GM19463 (cell line): ENCODE measurements around the gene PDE11A.
"Not testable (repeated sequence)": the region's sequence is repeated elsewhere in the genome, so short reads cannot be mapped to it uniquely, and the experiment has no call there.

Experiments used
- ATAC-seq: cut with Tn5 transposase; IDR thresholded peaks from one replicate; pipeline ENCODE4 v1.9.1; 2021; ENCODE audit warnings: mild to moderate bottlenecking, moderate library complexity; ENCODE audit not compliant: unreplicated experiment

Gene PDE11A

DNA sequence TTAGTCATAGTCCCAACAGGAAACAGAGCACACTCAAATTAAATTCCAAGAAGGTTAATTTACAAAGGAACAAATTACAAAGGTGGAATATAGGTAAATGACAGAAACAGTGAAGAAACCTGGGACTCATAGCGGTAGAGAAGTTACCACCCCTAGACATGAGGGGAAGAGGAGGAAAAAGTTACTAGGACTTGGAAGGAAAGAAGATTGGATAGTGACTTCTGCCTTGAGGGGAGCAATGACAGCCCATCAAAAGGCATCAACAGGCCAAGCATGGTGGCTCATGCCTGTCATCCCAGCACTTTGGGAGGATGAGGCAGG lies 2.4 kb upstream of the PDE11A start:
- no peak for ATAC-seq

DNA sequence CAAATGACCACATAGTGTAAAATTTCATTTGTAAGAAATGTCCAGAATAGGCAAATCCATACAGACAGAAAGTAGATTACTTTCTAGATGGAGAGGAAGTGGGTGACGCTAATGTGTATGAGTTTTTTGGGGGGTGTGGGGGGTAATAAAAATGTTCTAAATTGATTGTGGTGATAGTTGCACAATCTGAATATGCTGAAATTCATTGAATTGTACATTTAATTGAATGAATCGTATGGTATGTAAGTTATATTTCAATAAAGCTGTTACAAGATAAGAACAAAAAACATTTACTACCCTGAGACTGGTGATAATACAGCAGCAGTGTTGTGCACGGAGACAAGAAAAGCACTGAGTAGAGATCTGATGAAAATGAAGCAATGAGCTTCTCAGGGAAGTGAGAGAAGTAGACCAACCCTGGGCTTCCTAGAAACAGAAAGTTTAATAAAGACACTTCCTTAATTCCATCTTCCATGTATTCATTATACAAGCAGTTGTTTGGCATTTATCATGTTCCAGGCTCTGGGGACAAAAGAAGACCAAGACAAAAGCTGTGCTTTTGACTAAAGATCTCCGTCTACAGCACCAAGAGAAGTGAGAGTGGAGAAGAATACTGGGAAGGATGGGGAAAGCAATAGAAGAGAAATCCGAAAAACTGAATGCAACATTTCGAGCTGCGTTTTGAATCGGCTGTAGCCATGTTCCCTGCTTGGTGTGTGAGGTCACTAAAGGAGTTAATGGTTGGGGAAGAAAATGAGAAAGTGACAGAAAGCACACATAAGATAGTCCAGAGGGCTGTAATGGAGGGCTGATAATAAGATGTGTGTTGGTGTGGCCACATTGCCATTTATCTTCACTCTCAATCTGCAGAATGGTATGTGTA lies 1.8 kb upstream of the PDE11A start:
- no peak for ATAC-seq

DNA sequence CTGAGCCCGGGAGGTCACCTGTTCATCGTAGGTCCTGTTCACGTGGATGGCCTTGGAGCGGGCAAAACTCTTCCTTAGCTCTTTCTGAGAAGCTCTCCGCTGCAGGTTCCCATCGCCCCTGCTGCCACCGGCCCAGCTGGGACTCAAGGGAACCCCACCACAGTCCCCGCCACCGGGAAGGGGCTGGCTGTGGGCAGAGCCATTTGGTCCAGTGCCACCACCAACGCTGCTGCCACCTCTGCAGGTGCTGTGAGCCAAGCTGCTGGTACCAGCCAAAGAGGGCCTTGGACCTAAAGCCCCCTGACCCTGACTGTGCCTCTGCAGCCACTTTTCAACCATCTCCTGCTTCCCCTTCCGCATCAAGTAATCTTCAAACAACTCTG lies 586 bp downstream of the PDE11A start:
- no peak for ATAC-seq

DNA sequence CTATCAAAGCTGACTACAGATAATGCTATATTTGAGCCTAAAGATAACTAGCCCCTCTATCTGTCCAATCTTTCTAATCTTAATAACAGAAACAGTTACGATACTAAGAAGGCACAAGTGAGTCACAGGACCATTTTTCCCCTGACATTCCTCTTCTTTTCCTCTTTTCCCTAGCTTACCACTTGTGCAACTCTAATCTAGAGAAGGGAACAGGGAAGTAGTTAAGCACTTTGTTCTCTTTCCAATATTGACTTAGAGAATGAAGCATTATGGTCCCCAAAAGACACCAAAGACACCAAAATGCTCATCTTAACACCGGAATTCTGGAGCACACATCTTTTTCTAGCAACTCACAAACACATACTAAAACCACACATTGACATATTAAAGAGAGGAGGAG lies 1.8 kb downstream of the PDE11A start:
- ATAC-seq: no peak

DNA sequence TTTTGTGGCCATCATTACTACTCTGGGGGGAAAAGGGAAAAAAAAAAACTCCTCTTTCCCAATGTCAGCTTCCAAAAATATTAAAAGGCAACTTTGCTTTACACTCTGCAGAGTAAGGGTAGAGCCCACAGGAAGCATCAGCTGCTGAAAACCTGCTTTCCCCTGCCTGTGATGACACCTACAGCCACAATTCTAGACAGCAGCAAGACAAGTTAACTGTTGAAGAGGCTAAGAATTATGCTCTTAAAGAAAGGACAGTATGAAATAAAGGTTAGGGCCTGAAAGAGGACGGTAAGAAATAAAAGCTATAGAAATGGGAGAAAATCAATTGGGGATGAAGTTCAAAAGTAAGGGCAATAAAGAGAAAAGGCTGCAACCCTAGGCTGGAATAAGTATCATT lies 3.0 kb downstream of the PDE11A start:
- ATAC-seq: no peak

DNA sequence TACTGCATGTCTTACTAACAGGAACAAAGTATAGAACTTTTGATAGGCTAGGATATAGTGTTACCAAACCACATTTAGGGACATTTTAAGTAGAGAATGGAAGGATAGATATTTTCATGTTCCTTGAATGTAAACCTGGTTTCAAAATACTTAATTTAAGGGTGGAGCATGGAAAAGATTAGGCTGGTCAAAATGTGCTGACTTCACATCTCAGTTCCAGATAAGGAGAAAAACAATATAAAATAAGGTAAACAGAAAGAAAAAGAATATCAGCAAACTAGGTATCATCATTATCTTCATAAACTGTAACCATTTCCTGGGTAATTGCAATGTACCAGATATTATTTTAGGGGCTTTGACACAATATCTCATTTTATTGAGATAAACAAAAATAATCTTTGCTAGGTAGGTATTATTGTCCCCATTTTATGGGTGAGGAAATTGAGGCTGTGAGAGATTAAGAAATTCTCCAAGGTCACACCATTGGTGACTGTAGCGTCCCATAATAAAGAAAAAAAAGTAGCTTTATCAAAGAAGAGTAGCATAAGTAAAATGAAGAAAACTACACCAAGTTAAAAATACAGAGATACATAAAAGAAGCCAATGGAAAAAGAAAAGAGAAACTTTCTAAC lies 3.6 kb downstream of the PDE11A start:
- ATAC-seq: no peak

DNA sequence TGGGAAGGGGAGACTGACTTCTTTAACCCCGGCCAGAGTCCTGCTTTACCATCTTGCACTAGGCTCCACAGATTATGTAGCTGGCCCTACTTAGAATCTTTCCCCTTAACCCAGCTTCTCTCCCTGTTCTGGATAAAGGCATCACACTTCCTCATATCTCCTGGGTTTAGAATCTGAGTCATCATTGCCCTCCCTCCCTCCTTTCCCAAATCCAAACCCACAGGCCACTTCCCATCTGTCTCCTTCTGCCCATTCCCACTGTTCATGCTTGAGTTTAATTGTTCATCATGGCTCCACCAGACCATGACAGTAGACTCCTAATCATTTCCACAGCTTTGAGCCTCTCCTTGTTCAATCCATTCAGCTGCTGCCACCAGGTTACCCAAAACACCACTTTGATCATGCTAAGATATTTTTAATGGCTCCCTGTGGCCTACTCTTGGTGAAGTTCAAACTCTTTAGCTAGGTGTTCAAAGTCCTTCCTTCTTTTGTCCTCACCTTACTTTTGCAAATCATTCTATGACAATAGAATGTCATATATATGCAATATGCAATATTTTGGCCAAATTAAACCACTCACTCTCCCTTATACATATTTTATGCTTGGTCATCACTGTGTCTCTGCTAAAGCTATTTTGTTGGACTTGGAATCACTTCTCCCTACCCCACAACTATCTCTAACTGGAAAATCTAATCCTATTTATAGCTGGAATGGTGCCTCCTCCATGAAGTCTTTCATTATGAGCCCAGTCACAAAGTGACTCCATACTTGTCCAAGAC lies 5.5 kb downstream of the PDE11A start:
- ATAC-seq: no peak

DNA sequence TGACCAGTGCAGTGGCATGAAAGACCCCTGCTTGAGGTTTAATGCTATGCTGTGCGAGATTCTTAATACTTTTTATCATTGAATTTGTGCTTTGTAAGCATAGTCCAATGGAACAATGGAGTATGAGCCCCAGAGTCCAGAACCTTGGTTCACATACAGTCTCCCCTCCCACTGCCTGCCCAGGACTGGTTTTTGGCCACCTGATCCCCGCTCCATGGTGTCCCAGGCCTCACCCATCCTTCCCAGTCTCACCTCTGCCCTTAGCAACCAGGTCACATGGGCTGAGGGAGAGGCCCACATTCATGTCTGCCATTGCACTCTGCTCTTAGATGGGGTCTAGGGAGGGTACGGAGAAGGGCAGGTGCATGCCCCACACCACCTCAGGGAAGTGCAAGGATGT lies 6.3 kb downstream of the PDE11A start:
- ATAC-seq: no peak

DNA sequence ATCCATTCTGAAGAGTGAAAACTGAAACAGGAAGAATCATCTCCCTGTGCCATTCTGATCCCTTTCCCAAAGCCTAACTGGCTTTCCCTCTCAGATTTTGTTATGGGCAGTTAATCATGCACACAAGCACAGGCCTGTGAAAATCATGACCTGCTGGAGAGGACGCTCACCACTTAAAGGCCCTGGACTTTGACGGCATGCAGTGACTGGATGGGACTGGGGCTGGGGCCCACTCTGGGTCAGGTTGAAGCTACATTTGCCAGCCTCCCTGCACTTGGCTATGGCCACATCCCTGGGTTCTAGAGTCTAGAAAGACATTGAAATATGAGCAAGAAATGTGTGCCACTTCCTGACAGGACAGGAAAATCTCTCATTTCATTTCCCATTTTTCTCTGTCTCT lies 12.9 kb downstream of the PDE11A start:
- no peak for ATAC-seq

DNA sequence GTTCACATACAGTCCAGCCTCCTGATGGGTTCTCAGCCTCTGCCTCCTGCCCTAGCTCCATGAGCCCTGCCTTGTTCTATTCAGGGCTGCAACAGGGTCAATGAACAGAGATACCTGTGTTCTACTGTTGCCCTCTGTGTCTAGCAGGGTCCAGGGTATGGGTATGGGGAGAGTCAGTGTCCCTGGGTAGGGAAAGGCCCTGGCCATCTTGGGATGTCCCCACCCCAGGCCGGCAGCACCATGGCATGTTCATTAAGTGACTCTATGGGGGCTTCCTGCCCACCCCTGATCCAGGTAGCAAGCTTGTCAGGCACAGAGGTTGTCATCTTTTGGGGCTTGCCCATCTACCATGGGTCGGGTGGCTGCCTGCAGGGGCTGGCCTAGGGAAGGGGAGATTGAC lies 13.5 kb downstream of the PDE11A start:
- no peak for ATAC-seq

DNA sequence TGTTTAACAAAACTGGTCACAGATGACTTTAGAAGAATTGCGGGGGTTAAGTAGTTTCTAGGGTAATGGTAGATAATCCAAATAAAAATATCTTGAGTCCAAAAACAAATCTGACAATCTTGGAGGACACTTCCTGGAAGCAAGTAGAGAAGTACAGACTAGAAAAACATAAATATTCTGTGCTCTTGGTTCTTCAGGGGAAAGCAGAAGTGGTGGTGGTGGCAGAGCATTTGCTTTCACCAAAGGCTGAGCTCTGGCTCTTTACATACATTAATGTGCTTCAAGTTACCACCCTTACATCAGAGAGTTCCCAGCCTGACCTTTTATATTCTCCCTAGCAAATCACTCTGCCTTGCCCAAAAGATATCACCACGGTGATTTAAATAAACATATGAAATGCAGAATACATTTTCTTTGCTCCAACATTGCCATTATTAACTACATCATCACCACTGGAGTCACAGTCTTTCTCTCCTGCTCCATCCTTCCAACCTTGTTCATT lies 15.3 kb downstream of the PDE11A start:
- no peak for ATAC-seq

DNA sequence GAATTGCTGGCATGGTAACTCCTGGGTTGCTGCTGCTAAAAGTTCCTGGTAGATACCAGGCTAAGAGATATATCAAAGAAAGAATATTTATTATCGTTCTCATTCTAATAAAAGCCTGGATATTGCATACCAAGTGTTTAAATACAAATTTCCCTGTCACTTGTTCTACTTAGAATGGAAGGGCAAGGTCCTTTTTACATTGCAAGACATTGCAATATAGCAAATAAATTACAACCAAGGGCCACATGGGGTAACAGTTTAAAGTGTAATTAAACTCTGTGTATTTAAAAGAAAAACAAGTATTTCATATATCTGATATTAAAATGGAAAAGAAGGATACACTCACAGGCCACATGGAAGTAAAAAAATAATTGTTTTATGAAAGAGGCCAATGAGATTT lies 16.2 kb downstream of the PDE11A start:
- no peak for ATAC-seq

DNA sequence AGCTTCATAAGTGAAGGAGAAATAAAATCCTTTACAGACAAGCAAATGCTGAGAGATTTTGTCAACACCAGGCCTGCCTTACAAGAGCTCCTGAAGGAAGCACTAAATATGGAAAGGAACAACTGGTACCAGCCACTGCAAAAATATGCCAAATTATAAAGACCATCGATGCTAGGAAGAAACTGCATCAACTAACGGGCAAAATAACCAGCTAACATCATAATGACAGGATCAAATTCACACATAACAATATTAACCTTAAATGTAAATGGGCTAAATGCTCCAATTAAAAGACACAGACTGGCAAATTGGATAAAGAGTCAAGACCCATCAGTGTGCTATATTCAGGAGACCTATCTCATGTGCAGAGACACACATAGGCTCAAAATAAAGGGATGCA lies 21.3 kb downstream of the PDE11A start:
- not testable (repeated sequence) for ATAC-seq

DNA sequence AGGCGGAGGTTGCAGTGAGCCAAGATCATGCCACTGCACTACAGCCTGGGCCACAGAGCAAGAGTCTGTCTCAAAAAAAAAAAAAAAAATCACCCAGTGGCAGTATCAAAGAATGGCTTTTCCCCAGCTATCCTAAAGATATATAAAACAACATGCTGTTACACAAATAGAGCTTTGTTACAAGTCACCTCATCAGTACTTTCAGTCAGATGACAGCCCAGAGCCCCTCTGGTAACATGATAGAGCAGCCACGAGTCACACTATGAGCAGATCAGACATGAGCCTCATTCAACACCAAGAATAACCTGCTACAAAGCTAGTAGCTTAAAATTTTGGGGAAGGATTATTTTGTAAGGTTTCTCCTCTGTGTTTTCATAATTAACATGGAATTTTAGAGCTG lies 25.2 kb downstream of the PDE11A start:
- no peak for ATAC-seq

DNA sequence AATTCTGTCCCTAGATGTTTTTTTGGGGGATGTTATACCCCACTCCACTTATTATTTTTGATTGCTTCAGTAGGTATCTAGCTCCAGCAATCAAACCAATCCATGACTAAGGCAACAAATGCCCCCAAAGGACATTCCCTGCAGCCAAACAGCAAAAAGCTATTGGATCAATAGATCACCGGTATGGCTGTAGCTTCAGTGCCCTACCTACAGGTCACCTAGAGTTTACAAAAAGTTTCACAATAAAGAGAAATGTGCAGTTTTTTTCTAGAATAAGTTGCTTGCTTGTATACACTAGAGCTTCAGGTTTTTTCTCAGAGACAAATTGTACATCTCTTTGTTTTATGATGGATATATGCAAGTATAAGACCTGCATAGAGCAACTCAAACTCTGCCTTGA lies 27.7 kb downstream of the PDE11A start:
- no peak for ATAC-seq

DNA sequence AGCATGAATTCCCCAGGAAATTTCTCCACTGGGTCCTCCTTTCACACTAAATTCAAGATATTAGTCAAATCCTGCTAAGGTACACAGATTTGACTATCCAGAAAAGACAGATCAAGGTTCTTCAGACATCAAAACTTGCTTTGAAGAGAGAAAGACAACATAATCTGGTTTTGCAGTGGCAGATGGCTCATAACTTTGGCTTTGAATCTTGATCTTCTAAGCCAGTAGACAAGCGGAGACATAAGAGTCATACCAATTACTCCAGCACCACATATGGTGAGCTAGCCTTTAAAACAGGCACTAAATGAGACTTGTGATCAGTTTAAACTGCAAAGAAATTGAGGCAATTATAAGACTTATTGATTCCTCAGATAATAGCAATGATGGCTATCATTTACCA lies 29.3 kb downstream of the PDE11A start:
- ATAC-seq: no peak

DNA sequence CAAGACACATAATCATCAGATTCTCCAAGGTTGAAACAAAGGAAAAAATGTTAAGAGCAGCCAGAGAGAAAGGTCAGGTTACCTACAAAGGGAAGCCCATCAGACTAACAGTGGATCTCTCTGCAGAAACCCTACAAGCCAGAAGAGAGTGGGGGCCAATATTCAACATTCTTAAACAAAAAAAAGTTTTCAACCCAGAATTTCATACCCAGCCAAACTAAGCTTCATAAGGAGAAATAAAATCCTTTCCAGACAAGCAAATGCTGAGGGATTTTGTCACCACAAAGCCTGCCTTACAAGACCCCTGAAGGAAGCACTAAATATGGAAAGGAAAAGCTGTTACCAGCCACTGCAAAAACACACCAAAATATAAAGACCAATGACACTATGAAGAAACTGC lies 39.0 kb downstream of the PDE11A start:
- ATAC-seq: not testable (repeated sequence)

DNA sequence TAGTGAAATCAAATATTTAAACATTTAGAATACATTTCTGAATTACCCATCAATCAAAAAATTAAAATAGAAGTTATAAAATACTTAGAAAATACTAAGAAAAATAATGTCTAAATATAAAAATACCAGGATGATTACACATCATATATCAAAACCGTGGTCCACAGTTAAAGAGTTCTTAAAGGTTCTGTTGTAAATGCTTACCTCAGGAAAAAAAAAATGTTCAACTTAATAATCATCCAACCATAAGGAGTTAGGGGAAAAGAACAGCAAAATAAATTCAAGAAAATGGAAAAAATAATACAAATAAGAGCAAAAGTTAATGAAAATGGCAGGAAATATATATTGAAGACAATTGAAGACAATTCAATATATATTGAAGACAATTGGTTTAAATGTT lies 43.2 kb downstream of the PDE11A start:
- ATAC-seq: no peak

DNA sequence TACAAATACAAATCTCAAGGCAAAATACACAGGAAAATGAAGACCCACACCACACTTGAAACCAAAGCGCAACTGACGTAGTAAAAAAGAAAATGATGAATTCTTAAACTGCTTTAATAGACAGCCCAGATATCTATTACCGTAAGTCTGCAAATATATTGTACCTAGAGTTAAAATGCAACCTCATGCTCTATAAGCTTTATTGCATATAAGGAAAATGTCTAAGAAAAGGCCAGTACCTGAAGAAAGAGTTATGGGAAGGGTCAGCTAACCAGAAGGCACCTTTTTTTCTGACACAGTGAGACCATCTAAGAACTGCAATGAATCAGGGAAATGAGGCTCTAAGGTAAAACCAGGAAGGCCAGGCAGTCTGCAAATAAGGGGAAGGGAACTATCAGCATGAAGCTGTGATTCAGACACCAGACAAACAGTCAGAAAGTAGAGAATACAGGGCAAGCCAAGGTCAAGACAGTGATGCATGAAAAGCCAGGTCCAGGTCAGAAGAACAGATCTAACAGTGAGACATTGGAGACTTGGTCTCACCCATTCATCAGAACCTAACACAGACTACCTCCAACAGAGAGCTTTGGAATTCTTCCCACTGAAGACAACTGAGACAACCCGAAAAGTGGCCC lies 46.9 kb downstream of the PDE11A start:
- ATAC-seq: no peak

DNA sequence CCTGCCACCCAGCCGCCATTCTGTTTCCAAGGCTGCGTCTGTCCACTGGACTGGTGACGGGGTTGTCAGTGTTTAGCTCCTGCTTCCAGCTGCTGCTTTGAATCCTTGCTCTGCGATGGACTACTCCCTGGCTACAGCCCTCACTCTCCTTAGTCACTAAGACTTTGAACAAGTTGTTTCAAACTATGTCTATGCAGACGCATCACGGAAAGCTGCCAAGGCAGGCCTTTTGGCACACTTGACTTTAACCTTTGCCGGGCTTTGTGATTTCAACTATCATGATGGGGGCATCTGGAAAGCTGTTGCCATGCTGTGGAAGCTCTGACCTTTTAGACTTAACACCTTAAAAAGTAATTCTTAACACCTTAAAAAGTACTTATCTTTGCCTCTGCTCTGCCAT lies 54.4 kb downstream of the PDE11A start:
- no peak for ATAC-seq

DNA sequence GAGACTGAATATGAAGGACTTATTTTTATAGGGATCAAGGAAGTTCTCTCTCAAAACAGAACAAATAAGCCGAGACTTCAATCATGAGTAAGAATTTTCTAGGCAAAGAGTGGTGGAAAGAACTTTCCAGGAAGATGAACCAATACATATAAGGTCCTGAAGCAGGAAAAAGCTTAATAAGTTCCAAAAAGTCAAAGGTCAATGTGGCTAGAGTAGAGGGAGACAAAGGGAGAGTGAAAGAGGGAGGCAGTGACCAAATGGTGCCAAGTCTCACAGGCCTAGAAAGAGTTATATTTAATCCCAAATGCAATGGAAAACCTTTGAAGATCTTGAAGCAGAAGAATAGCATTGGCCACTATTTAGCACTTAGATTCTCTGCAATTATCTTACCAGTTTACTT lies 56.0 kb downstream of the PDE11A start:
- ATAC-seq: no peak
